ENCODE results near the gene POLR3B. TPM values are rescaled to one million over a fixed set of nuclear protein-coding genes. Genes with fewer than 3 reads are reported as not detected.

POLR3B gene
- total RNA-seq, 1 experiment from 2014 or later, result 12.9 TPM

DNA sequence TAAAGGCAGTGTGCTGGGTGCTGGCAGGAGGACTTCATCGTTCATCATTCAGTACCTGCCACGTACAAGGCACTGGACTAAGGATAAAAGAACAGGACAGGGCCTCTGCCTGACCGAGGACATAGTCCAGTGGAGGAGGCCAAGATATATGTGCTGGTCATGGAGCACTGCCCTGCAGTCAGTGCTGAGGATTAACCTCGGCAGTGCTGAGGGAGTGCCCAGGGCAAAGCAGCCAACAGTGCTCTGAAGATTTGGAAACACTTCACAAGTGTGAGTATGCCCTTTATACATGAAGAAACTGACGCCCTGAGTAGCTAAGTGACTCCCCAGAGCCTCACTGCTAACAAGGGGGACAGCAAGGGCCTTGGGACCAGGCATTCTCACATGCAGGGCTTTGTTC lies 153.8 kb downstream of the POLR3B start:
- intact Hi-C loops (cut with micrococcal nuclease; ENCODE audit: unreplicated experiment), result loop anchor here (5.0 kb wide), 1 partner anchor 329 kb away; no protein-coding TSS in a partner anchor
- BruUV-seq (replicated peaks), result no TSS peak
- no peaks in the 10 kb centered on the region for H3K79me2 ChIP-seq (ENCODE audit: low read depth)
- H3K36me3 ChIP-seq (ENCODE audit: low read depth), result 0 out of 2 replicates have a peak, but pooled peaks cover 4% of the 10 kb centered on the region
- no peak overlapping the region for H3K4me3 ChIP-seq
- H3K4me2 ChIP-seq, result no peak overlapping the region
- no peaks in the 10 kb centered on the region for H3K9me2 ChIP-seq (ENCODE audit: insufficient read depth)
- H3K4me1 ChIP-seq (replicated peaks; ENCODE audit: insufficient read depth), result no peaks in the 10 kb centered on the region
- no peak for DNase-seq
- no peak overlapping the region for H2AFZ ChIP-seq
- no peaks in the 10 kb centered on the region for H3K27me3 ChIP-seq (ENCODE audit: insufficient read depth, low read depth)
- POLR2A ChIA-PET (ENCODE audit: unreplicated experiment), result no interaction called here
- no peak overlapping the region for H3K27ac ChIP-seq
- no peaks in the 10 kb centered on the region for H3K9me3 ChIP-seq (ENCODE audit: insufficient read depth, low read depth)
- H3F3A ChIP-seq (ENCODE audit: insufficient read depth, low read depth), result no peaks in the 10 kb centered on the region
- TF ChIP-seq, protein P1, sequence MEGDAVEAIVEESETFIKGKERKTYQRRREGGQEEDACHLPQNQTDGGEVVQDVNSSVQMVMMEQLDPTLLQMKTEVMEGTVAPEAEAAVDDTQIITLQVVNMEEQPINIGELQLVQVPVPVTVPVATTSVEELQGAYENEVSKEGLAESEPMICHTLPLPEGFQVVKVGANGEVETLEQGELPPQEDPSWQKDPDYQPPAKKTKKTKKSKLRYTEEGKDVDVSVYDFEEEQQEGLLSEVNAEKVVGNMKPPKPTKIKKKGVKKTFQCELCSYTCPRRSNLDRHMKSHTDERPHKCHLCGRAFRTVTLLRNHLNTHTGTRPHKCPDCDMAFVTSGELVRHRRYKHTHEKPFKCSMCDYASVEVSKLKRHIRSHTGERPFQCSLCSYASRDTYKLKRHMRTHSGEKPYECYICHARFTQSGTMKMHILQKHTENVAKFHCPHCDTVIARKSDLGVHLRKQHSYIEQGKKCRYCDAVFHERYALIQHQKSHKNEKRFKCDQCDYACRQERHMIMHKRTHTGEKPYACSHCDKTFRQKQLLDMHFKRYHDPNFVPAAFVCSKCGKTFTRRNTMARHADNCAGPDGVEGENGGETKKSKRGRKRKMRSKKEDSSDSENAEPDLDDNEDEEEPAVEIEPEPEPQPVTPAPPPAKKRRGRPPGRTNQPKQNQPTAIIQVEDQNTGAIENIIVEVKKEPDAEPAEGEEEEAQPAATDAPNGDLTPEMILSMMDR (conservative IDR thresholded peaks at IDR 0.05), result no peak
- no peak for TF ChIP-seq EZH2 (IDR thresholded peaks at IDR 0.05; ENCODE audit: low read depth)
- CTCF ChIA-PET, result no interaction called here
- no peaks in the 10 kb centered on the region for H4K20me1 ChIP-seq (ENCODE audit: insufficient read depth)

DNA sequence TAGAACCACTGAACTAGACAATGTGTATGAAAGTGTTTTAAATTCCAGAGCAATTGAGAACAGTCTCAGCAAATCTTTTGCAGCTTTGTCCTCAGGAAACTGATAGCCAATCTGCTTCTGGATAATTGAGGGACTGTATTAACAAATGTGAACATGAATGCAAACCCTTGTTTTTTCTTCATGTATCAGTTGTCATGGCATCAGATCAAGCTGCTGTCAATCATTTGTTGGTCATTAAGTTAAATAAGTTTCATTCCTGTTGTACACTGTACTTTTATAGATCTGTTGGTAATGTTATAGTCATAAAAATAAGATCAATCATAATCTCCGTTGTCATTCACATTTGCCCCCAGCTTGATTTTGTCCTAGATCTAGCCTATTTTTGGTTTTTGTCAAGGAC lies 159.8 kb downstream of the POLR3B start:
- CTCF ChIA-PET, result no interaction called here
- no peaks in the 10 kb centered on the region for H3F3A ChIP-seq (ENCODE audit: insufficient read depth, low read depth)
- H3K4me2 ChIP-seq, result no peak overlapping the region
- TF ChIP-seq, protein P1 (conservative IDR thresholded peaks at IDR 0.05), result no peak
- no peak for TF ChIP-seq EZH2 (IDR thresholded peaks at IDR 0.05; ENCODE audit: low read depth)
- H3K9me2 ChIP-seq (ENCODE audit: insufficient read depth), result no peaks in the 10 kb centered on the region
- H3K27me3 ChIP-seq (ENCODE audit: insufficient read depth, low read depth), result no peaks in the 10 kb centered on the region
- DNase-seq, result no peak
- H2AFZ ChIP-seq, result no peak overlapping the region
- H4K20me1 ChIP-seq (ENCODE audit: insufficient read depth), result no peaks in the 10 kb centered on the region
- H3K36me3 ChIP-seq (ENCODE audit: low read depth), result no peaks in the 10 kb centered on the region
- POLR2A ChIA-PET (ENCODE audit: unreplicated experiment), result no interaction called here
- H3K4me1 ChIP-seq (replicated peaks; ENCODE audit: insufficient read depth), result no peaks in the 10 kb centered on the region
- no peaks in the 10 kb centered on the region for H3K9me3 ChIP-seq (ENCODE audit: insufficient read depth, low read depth)
- H3K27ac ChIP-seq, result no peak overlapping the region
- intact Hi-C loops (cut with micrococcal nuclease; ENCODE audit: unreplicated experiment), result no loop called here
- no peaks in the 10 kb centered on the region for H3K79me2 ChIP-seq (ENCODE audit: low read depth)
- no TSS peak for BruUV-seq (replicated peaks)
- H3K4me3 ChIP-seq, result no peak overlapping the region

DNA sequence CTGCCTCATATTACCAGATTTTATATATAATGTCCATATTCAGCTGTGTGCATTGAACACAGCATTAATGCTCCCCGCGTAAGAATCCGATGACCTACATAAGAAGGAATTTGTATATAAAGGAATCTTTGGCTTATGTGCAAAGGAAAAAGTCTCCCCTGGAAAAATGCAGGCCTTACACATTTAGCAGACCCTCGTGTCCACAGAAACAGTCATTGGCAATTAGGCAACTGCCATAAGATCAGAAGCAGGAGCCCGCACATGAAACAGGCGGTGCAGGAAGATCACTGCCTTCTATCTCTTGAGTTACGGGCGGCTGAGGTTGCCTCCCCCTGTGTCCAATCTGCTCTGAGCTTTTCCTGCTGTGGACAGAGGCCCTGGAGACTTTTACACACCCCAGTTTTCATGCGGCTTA lies 162.1 kb downstream of the POLR3B start:
- BruUV-seq (replicated peaks), result no TSS peak

More for the DNA sequence above, 162.1 kb downstream of the POLR3B start:
- no peaks in the 10 kb centered on the region for H3K79me2 ChIP-seq (ENCODE audit: low read depth)
- no peaks in the 10 kb centered on the region for H3K36me3 ChIP-seq (ENCODE audit: low read depth)
- no peak overlapping the region for H3K4me3 ChIP-seq
- no peaks in the 10 kb centered on the region for H3K27me3 ChIP-seq (ENCODE audit: insufficient read depth, low read depth)
- POLR2A ChIA-PET (ENCODE audit: unreplicated experiment), result no interaction called here
- intact Hi-C loops (cut with micrococcal nuclease; ENCODE audit: unreplicated experiment), result no loop called here
- H4K20me1 ChIP-seq (ENCODE audit: insufficient read depth), result no peaks in the 10 kb centered on the region
- CTCF ChIA-PET, result no interaction called here
- no peaks in the 10 kb centered on the region for H3K9me2 ChIP-seq (ENCODE audit: insufficient read depth)
- H3K27ac ChIP-seq, result no peak overlapping the region
- H3F3A ChIP-seq (ENCODE audit: insufficient read depth, low read depth), result no peaks in the 10 kb centered on the region
- H2AFZ ChIP-seq, result no peak overlapping the region
- H3K4me2 ChIP-seq, result no peak overlapping the region
- DNase-seq, result no peak
- TF ChIP-seq, protein P1 (conservative IDR thresholded peaks at IDR 0.05), result no peak
- TF ChIP-seq EZH2 (IDR thresholded peaks at IDR 0.05; ENCODE audit: low read depth), result no peak
- no peaks in the 10 kb centered on the region for H3K4me1 ChIP-seq (replicated peaks; ENCODE audit: insufficient read depth)
- no peaks in the 10 kb centered on the region for H3K9me3 ChIP-seq (ENCODE audit: insufficient read depth, low read depth)
